ENCODE measurements around the gene KRTAP2-3.

GRCh38 chr17:41076788-41077187 lies 16.9 kb upstream of the KRTAP2-3 start:
- TF ChIP-seq, protein P1, sequence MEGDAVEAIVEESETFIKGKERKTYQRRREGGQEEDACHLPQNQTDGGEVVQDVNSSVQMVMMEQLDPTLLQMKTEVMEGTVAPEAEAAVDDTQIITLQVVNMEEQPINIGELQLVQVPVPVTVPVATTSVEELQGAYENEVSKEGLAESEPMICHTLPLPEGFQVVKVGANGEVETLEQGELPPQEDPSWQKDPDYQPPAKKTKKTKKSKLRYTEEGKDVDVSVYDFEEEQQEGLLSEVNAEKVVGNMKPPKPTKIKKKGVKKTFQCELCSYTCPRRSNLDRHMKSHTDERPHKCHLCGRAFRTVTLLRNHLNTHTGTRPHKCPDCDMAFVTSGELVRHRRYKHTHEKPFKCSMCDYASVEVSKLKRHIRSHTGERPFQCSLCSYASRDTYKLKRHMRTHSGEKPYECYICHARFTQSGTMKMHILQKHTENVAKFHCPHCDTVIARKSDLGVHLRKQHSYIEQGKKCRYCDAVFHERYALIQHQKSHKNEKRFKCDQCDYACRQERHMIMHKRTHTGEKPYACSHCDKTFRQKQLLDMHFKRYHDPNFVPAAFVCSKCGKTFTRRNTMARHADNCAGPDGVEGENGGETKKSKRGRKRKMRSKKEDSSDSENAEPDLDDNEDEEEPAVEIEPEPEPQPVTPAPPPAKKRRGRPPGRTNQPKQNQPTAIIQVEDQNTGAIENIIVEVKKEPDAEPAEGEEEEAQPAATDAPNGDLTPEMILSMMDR (IDR thresholded peaks at IDR 0.05), result no peak
- no peak for TF ChIP-seq POLR2A (IDR thresholded peaks at IDR 0.05)
